Epithelial cell of proximal tubule (primary cell): ENCODE data around the gene SKAP1. TPM values are rescaled to one million over a fixed set of nuclear protein-coding genes. Genes with fewer than 3 reads are reported as not detected.

Experiments used
- DNase-seq: peaks from one replicate; pipeline ENCODE4 v3.0.0-alpha.2; 2011; ENCODE audit warnings: low read depth
- H3K4me3 ChIP-seq: 2 replicates; pipeline ENCODE4 v1.5.1; 2011; ENCODE audit warnings: low read depth, mild to moderate bottlenecking, low read length
- total RNA-seq: library from RNA; depleted of rRNA; stranded (reverse); fragments of >200 nt; gene quantifications from 2 replicates; pipeline ENCODE4 v1.2.3, GENCODE V29; 2015
- TF ChIP-seq, protein P1 (sequence below): conservative IDR thresholded peaks from 2 replicates; pipeline ENCODE4 v1.5.1; 2012; ENCODE audit warnings: low read depth, mild to moderate bottlenecking, low read length

Gene SKAP1
- total RNA-seq, 1 donor from 2014 or later = 11.4 TPM

GRCh38 chr17:48285614-48286013 is 144.4 kb downstream of the SKAP1 start:
- no peak for DNase-seq
- TF ChIP-seq, protein P1, sequence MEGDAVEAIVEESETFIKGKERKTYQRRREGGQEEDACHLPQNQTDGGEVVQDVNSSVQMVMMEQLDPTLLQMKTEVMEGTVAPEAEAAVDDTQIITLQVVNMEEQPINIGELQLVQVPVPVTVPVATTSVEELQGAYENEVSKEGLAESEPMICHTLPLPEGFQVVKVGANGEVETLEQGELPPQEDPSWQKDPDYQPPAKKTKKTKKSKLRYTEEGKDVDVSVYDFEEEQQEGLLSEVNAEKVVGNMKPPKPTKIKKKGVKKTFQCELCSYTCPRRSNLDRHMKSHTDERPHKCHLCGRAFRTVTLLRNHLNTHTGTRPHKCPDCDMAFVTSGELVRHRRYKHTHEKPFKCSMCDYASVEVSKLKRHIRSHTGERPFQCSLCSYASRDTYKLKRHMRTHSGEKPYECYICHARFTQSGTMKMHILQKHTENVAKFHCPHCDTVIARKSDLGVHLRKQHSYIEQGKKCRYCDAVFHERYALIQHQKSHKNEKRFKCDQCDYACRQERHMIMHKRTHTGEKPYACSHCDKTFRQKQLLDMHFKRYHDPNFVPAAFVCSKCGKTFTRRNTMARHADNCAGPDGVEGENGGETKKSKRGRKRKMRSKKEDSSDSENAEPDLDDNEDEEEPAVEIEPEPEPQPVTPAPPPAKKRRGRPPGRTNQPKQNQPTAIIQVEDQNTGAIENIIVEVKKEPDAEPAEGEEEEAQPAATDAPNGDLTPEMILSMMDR = no peak

GRCh38 chr17:48283907-48284306 is 146.1 kb downstream of the SKAP1 start:
- no peak for DNase-seq
- H3K4me3 ChIP-seq = no peak overlapping the region
- TF ChIP-seq, protein P1 = no peak

More at GRCh38 chr17:48285614-48286013, 144.4 kb downstream of the SKAP1 start:
- H3K4me3 ChIP-seq = no peak overlapping the region

- DNase-seq = no peak
- H3K4me3 ChIP-seq = no peak overlapping the region
- TF ChIP-seq, protein P1 = no peak
Observed at GRCh38 chr17:48283411-48283810, 146.6 kb downstream of the SKAP1 start.

DNA sequence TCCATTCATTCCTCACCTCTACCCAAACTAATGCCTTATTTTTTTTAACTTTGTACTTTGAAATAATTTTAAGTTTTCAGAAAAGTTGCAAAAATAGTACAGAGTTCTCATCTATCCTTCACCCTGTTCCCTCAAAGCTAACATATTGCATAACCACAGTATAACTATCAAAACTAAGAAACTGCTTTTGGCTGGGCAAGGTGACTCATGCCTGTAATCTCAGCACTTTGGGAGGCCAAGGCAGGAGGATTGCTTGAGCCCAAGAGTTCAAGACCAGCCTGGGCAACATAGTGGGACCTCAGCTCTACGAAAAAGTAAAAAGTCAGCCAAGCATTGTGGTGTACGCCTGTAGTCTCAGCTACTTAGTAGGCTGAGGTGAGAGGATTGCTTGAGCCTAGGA is 147.7 kb downstream of the SKAP1 start:
- DNase-seq = no peak
- TF ChIP-seq, protein P1 = no peak
- H3K4me3 ChIP-seq = no peak overlapping the region

DNA sequence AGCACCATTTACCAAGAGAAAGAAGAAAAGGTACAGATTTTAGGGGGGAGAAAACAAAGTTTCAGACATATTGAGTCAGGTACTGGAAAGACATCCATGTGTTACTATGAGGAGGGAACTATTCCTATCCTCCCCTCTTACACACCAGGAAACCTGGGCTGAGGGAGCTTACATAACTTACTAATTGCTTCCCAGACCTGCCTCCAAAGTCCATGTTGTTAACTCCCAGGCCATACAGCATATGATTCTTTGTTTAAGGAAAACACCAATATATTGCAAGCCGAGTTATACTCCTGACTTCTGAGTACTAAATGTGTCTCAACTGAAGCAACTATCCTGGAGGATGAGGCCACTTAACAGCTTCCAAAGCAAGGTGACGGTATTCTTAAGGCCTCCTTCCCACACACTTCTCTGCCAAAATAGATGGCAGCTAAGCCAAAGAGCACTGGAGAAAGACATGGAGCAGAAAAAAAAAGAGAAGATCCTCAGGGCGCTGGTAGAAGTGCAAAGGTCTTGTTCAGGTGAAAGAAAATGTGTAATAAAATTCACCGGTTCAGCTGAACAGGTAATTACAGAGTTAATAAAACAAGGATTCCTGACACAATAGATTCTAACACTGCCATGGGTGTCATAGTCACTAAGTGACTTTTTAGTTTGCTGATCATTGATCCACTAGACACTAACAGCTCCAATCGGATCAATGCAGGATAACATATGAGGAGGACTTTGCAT is 151.1 kb downstream of the SKAP1 start:
- TF ChIP-seq, protein P1 = no peak
- H3K4me3 ChIP-seq = no peak overlapping the region
- no peak for DNase-seq

GRCh38 chr17:48276776-48277175 is 153.2 kb downstream of the SKAP1 start:
- DNase-seq = no peak
- no peak overlapping the region for H3K4me3 ChIP-seq
- TF ChIP-seq, protein P1 = no peak

DNA sequence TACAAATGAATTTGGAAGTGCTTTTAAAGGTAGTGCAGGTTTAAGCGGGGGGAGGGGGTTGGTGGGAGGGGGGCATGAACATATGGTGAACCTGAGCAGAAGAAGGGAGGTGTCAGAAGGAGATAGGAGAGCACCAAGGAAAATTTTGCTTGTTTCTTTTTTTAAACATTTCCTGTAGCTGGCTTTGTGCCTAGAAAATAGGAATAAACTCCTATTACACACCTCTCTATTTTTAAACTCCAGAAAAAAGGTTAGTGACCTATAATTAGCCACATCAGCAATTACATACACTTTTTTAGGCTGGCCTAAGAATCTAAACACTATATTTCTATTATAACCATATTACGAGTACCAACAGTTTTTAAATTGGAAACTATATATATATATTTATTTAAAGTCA is 159.1 kb downstream of the SKAP1 start:
- DNase-seq = no peak
- H3K4me3 ChIP-seq = no peak overlapping the region
- TF ChIP-seq, protein P1 = no peak
